Lung (tissue), 12 donors: ENCODE results near the gene GAB2. TPM values are rescaled to one million over a fixed set of nuclear protein-coding genes. Genes with fewer than 3 reads are reported as not detected.

Source experiments
- ATAC-seq: fragments of 200-7000 bp; cut with Tn5 transposase; one replicate; pipeline ENCODE4 v1.9.1; 2020; ENCODE audit warnings: moderate number of reproducible peaks; ENCODE audit not compliant: insufficient read depth, low FRiP score
- DNase-seq, 3 donors: peaks; one replicate each; pipeline ENCODE4 v3.0.0-alpha.2; 2013 to 2017
- H3K27ac ChIP-seq, 2 donors: one replicate each; pipeline ENCODE4 v1.5.1; 2013; ENCODE audit warnings: mild to moderate bottlenecking in 2 of 2, moderate library complexity in 2 of 2, control low read depth in 1 of 2, inconsistent platforms in 1 of 2, low read depth in 1 of 2, low read length in 1 of 2
- H3K27me3 ChIP-seq, 3 donors: one replicate each; pipeline ENCODE4 v1.5.1; 2013; ENCODE audit warnings: low read length in 2 of 3; ENCODE audit not compliant: control insufficient read depth in 3 of 3, insufficient read depth in 3 of 3
- H3K36me3 ChIP-seq, 4 donors: one replicate each; pipeline ENCODE4 v1.5.1; 2013; ENCODE audit warnings: low read length in 4 of 4, mild to moderate bottlenecking in 1 of 4, moderate library complexity in 1 of 4; ENCODE audit not compliant: control insufficient read depth in 4 of 4, insufficient read depth in 4 of 4
- H3K4me1 ChIP-seq, 5 donors: one replicate each; pipeline ENCODE4 v1.5.1; 2013; ENCODE audit warnings: low read length in 5 of 5, mild to moderate bottlenecking in 2 of 5, moderate library complexity in 1 of 5; ENCODE audit not compliant: control insufficient read depth in 5 of 5, insufficient read depth in 5 of 5
- H3K4me3 ChIP-seq: one replicate; pipeline ENCODE4 v1.5.1; 2013; ENCODE audit warnings: mild to moderate bottlenecking, control low read depth, moderate library complexity
- H3K9ac ChIP-seq, 2 donors: one replicate each; pipeline ENCODE4 v1.5.1; 2013; ENCODE audit warnings: low read length in 2 of 2, control low read depth in 1 of 2; ENCODE audit not compliant: insufficient read depth in 1 of 2
- H3K9me3 ChIP-seq, 4 donors: one replicate each; pipeline ENCODE4 v1.5.1; 2013; ENCODE audit warnings: low read length in 3 of 4, mild to moderate bottlenecking in 1 of 4, moderate library complexity in 1 of 4; ENCODE audit not compliant: control insufficient read depth in 4 of 4, insufficient read depth in 3 of 4
- WGBS, 2 donors: extraction: QIAGEN DNeasy Blood & Tissue Kit; methylation state at CpG; one replicate each; pipeline ENCODE4 v1.1.7; 2013; 5-methylcytosine and 5-hydroxymethylcytosine counted together
- polyA plus RNA-seq, 2 donors: library from polyadenylated mRNA; stranded (reverse); fragments of 200-250 nt; gene quantifications; one replicate each; pipeline ENCODE4 v1.2.1, GENCODE V29; 2013
- total RNA-seq, 2 donors: library from RNA; depleted of rRNA in 1 of 2; stranded (reverse); fragments of >200 nt in 1 of 2; gene quantifications; one replicate each; pipeline ENCODE4 v1.2.1, GENCODE V29; 2014 to 2021
- TF ChIP-seq, protein P1 (sequence below): IDR thresholded peaks from 2 replicates; pipeline ENCODE4 v1.5.1; 2012; ENCODE audit warnings: mild to moderate bottlenecking; ENCODE audit errors: control extremely low read depth, extremely low read depth
- donor health status: control.
- donor health status: control.
- donor health status: Bipolar disorder and iron deficiency.
- donor health status: healthy.
- donor health status: DM: yes; HTN: yes; CAD: no.

The GAB2 gene
- total and polyA plus RNA-seq, 4 donors = 17.8 to 47.9 (median 23.1) TPM

DNA sequence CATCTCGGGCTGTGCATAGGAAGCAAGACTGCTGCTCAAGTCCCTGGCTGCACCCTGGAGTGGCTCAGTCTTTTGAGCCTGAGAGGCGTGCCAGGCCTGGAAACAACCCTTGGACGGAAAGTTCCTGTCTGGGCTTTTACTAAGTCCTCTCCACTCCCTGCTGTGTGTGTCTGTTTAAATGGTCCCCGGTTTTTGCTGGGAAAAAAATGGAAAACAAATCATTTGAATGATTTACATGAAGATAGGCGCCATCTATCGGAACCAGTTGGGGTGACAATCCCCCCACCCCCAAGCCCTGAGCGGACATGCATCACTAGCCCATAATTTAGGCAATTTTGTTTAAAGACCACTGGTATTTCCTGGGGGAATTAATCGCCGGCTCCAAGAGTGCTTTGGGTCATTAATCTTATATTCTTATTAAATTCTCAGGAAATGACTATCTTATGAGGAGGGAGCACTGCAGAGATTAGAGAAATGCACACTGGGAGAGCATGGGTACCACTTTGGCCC is 2.7 kb upstream of the GAB2 start:
- no peaks in the 10 kb centered on the region for H3K27me3 ChIP-seq
- peak overlapping the region in 1 of 2 donors; percentile 74 for H3K27ac ChIP-seq
- peaks cover 6 to 40% (median 12%) of the 10 kb centered on the region in 5 donors for H3K4me1 ChIP-seq
- WGBS, 2 donors = 6 to 7% methylated on average over 9 of the region's 9 CpGs
- H3K9me3 ChIP-seq = no peaks in the 10 kb centered on the region
- no peak overlapping the region for H3K9ac ChIP-seq
- TF ChIP-seq, protein P1, sequence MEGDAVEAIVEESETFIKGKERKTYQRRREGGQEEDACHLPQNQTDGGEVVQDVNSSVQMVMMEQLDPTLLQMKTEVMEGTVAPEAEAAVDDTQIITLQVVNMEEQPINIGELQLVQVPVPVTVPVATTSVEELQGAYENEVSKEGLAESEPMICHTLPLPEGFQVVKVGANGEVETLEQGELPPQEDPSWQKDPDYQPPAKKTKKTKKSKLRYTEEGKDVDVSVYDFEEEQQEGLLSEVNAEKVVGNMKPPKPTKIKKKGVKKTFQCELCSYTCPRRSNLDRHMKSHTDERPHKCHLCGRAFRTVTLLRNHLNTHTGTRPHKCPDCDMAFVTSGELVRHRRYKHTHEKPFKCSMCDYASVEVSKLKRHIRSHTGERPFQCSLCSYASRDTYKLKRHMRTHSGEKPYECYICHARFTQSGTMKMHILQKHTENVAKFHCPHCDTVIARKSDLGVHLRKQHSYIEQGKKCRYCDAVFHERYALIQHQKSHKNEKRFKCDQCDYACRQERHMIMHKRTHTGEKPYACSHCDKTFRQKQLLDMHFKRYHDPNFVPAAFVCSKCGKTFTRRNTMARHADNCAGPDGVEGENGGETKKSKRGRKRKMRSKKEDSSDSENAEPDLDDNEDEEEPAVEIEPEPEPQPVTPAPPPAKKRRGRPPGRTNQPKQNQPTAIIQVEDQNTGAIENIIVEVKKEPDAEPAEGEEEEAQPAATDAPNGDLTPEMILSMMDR = peak; percentile 33
- no peak overlapping the region for H3K4me3 ChIP-seq
- no peaks in the 10 kb centered on the region for H3K36me3 ChIP-seq
- ATAC-seq = no peak
- peak; percentile 74 to 91 (median 88) for DNase-seq

DNA sequence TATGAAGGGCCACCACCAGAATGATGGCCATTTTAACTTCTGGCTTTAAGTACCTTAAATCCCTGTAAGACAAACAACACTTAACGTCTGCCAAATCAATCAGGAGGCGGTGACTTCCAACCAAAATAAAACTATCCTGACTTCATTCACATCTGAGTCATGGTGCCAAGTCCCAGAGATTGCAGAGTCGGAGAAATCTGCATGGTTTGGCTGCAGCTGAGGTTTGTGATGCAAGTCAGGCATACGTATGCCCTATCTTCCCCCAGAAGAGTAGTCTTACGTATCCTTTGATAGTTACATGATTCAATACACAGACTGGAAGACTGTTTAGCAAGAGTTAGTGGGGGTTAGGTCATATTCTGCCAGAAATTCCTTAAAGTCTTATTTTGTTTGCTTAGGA is 1.7 kb upstream of the GAB2 start:
- Histone ChIP-seq H3K27ac (peak overlapping the region; percentile 69 to 95), H3K9ac (peak overlapping the region in 1 of 2 donors; percentile 16), H3K9me3 (no peaks in the 10 kb centered on the region), H3K36me3 (no peaks in the 10 kb centered on the region), H3K27me3 (no peaks in the 10 kb centered on the region), H3K4me1 (peaks cover 6 to 36% (median 7%) of the 10 kb centered on the region in 5 donors), H3K4me3 (no peak overlapping the region)
- TF ChIP-seq, protein P1 = no peak
- WGBS, 2 donors = 30 to 33% methylated on average over 5 of the region's 5 CpGs
- ATAC-seq (no peak), DNase-seq (peak; percentile 67 to 88 (median 83))

DNA sequence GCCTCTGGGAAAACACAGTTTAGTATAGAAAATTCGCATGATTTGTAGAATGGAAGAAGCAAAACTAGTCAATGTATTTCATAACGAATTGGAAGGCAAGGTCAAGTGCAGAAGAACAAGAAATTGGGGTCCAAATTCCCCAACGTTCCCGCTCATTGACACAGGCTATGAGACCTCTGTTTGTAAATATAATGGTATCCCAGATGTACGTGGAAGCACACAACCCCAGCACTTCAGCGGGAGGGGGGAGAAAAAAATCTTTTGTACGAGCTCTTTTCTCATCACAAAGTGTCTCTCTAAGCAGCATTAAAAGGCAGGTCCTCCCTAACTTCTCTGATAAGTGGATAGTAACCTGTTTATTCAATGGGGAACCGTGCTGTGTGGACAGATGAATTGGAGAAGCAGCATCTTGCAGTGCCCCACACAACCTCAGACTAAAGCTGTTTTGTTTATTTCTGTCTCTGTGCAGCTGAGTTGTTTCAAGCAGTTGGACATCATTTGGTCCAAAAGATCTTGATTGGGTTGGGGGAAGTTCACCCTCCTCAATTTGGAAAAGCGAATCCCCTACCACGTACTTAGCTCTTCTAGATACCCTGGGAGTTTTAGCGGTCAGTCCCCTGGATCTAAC is 1.1 kb upstream of the GAB2 start:
- DNase-seq (peak in 2 of 3 donors; percentile 57 to 61), ATAC-seq (no peak)
- H3K4me1 ChIP-seq = peaks cover 3 to 36% (median 7%) of the 10 kb centered on the region in 5 donors
- 36 to 47% methylated on average over 11 of the region's 11 CpGs for WGBS, 2 donors
- H3K4me3 ChIP-seq = peak overlapping the region; percentile 86
- H3K27me3 ChIP-seq = no peaks in the 10 kb centered on the region
- peak overlapping the region in 1 of 2 donors; percentile 81 for H3K9ac ChIP-seq
- H3K9me3 ChIP-seq = no peaks in the 10 kb centered on the region
- H3K36me3 ChIP-seq = no peaks in the 10 kb centered on the region
- TF ChIP-seq, protein P1 = no peak
- H3K27ac ChIP-seq = peak overlapping the region; percentile 89 to 95
